ENCODE data around the gene CFAP410.
"Not testable (repeated sequence)": the region's sequence is repeated elsewhere in the genome, so short reads cannot be mapped to it uniquely, and the experiment has no call there.

Gene CFAP410

DNA sequence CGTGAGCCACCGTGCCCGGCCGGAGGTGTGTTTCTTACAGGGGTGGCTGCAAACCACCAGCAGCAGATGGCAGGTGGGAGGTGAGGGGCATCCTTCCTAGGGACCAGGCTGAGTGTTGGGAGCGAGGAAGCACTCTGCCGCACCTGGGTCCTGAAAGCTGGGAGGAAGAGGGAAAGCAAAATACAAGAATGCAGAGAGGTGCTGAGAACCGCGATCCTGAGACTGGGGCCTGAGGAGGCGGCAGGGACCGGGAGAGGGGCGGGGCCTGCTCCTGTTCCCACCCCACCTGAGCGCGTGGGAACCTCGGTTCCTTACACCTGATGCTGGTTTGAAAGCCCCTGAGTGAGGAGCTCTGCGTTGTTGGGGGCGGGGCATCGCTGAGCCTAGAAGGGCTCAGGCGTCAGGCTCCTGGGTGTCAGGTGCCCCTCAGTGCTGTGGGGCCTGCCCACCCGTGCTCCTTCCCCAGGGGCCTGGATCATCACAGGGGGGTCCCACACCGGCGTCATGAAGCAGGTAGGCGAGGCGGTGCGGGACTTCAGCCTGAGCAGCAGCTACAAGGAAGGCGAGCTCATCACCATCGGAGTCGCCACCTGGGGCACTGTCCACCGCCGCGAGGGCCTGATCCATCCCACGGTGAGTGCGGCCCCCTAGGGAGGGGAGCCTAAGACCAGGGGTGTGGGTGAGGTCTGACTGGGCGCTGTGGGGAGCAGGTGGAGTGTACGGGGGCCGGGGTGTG is 29.7 kb upstream of the CFAP410 start:
- no peak for DNase-seq

GRCh38 chr21:44366586-44367211 is 27.5 kb upstream of the CFAP410 start:
- no peak for DNase-seq

- DNase-seq, result no peak
Measured at GRCh38 chr21:44365967-44366585, 26.9 kb upstream of the CFAP410 start.

- DNase-seq, result no peak
Measured at GRCh38 chr21:44365251-44365966, 26.2 kb upstream of the CFAP410 start.

GRCh38 chr21:44364151-44365053 is 25.2 kb upstream of the CFAP410 start:
- DNase-seq, result no peak

- DNase-seq, result no peak
Measured at GRCh38 chr21:44363278-44363677, 24.1 kb upstream of the CFAP410 start.

GRCh38 chr21:44361903-44362302 is 22.7 kb upstream of the CFAP410 start:
- not testable (repeated sequence) for DNase-seq

GRCh38 chr21:44360159-44360558 is 21.0 kb upstream of the CFAP410 start:
- no peak for DNase-seq

DNA sequence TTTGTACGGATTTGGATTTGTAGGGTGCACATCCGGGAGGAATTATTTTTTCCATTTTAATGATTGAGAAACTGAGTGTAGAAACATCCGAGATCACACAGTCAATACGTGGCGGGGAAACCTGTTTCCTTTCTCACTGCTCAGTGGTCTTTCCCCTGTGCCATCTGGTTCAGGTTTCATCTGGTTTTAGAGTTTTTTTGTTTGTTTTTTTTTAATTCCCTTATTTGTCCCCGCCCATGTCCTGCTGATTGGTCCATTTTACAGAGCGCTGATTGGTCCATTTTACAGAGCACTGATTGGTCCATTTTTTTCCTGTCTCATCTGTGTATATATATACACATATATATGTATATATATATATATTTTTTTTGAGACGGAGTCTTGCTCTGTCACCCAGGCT is 20.2 kb upstream of the CFAP410 start:
- no peak for DNase-seq

DNA sequence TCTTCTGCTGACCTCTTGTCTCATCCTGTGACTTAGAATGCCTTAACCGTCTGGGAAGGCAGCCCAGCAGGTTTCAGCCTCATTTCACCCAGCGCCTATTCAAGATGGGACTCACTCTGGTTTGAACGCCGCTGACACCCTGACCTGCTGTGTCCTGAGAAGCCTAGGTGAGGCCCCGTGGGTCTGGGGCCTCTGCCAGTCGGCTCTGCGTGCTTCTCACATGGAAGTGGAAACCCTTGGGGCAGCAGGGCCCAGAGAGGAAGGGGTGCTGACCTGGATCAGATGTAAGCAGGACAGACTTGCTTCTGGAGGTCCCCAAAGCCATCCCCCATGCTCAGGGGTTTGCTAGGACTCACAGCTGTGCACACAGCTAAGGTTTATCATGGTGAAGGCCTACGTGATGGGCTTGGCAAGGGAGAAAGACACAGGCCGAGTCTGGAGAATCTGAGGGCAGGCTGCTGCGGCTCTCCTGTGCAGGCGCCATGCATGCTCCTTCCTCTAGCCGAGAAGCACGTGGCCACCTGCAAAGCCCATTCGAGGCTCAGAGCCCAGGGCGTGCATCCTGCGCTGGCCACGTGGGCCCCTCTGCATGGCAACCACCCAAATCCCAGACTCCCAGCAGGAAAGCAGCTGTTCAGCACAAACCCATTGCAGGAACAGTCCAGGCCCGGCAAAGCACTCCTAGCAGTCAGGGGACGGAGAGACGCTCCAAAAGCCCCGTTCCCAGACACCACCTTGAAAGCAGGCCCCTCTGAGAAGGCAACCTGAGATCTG is 18.1 kb upstream of the CFAP410 start:
- no peak for DNase-seq

- DNase-seq, result no peak
Measured at GRCh38 chr21:44356636-44357035, 17.4 kb upstream of the CFAP410 start.

GRCh38 chr21:44356160-44356559 is 17.0 kb upstream of the CFAP410 start:
- no peak for DNase-seq

DNA sequence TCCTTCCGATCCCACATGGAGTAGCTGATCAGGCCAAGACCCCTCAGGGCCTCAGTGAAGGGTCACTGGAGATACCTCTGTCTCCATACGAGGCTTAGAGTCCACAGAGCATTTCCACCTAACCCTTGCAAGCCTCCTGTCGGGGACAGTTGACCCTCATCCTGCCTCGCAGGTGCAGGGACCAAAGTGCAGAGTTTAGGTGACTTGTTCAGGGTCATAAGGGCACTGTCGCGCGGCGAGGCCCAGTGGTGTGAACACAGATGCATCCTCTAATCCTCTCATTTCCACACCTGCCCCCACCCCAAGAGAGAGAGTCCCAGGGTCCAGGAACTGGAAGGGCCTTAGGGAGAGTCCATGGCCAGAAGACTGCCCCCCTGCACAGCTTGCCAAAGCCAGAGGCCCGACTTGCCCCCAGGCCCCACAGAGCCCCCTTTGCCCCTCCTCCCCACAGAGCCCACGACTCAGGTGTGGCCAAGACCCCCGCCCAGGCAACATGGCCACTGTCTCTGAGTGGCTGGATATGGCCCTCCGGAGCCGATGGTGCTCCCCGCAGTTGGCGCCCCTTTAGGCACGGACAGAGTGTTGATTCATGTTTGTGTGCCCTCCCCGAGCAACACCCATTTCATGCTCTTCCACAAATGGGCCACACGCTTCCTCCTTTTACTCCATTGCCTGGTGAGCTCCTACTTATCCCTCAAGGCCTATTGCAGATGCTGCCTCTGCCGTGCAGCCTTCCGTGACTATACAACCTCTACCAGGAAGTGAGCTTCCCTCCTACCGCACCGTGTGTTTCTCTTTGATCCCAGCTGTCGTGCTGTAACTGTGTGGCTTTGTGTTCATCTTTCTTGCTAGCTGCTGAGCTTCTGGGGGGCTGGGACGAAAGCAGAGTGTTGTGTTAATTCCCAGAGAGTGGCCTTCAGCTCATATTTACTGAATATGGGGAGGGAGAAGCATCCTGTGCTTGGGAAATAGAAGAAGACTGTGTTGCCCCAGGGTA is 15.9 kb upstream of the CFAP410 start:
- no peak for DNase-seq

- no peak for DNase-seq
Measured at GRCh38 chr21:44354001-44354405, 14.8 kb upstream of the CFAP410 start.

- DNase-seq, result peak; percentile 29
Measured at GRCh38 chr21:44353191-44353970, 14.2 kb upstream of the CFAP410 start, which contains the start of gene TRPM2. Gene TRPM2 (plus strand): TSS chr21:44353621. CDS start chr21:44353701, 80 bp downstream.

GRCh38 chr21:44352253-44352860 is 13.2 kb upstream of the CFAP410 start:
- DNase-seq, result no peak

DNA sequence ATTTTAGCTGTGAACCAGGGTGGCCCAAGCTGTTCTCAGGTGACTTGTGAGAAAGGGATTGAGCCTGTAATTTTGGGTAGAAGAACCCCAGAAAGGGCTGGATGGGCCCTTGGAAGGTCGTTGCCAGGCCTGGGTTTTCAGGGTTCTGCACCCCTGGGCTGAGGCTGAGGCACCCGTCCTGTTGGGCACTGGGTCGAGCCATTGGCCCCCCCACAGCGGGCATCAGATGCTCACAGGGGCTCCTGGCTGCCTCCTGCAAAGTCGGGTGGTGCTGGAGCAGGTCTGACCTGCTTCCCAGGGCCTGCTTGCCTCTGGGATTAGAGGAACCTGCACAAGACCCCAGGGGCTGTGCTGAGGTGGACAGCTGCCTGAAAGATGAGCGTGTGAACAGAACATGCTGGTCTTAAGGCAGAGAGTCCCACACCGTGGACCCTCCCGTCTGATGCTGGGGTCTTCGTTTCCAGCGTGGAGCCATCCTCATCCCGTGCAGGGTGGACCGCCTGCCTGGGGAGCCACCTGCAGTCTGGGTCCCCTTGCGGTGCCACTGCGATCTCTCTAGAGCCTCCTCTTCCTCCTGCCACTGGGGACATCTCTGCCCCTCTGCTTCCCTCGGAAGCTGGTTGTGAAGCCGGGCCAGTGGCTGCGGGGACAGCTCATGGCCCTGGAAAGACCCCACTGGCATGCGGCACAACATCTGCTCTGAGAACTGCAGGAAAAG is 12.5 kb upstream of the CFAP410 start:
- DNase-seq, result no peak

GRCh38 chr21:44350773-44351481 is 11.7 kb upstream of the CFAP410 start:
- no peak for DNase-seq

All from CD4-positive, alpha-beta T cell treated with Interleukin-21 for 1 hour (primary cell).